NOMO-1 treated with DMSO at 0.1 percent for 48 hours (cell line): ENCODE results near the gene ARHGAP6.
"Not testable (repeated sequence)": the region's sequence is repeated elsewhere in the genome, so short reads cannot be mapped to it uniquely, and the experiment has no call there.

Experiments used
- DNase-seq: peaks from one replicate; lab custom pipeline; 2025; ENCODE audit not compliant: unreplicated experiment; lab: John Stamatoyannopoulos, UW

ARHGAP6 gene

DNA sequence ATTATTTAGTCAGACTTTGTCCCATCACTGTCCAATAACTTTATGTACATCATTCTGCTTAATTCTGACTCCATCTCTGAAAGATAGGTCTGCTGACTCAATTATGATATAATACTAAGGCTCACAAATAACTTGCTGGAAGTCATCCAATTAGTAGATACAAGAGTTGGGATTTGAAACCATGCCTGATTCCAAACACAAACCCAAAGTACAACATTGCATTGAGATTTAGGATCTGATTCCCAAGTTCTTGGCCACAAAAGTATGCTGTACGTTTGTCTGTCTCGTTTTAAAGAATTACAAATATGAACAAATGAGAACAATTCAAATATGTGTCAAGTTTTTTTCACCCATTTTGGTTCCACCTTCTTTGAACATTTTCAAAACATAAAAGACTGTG lies 263.8 kb downstream of the ARHGAP6 start:
- no peak for DNase-seq

DNA sequence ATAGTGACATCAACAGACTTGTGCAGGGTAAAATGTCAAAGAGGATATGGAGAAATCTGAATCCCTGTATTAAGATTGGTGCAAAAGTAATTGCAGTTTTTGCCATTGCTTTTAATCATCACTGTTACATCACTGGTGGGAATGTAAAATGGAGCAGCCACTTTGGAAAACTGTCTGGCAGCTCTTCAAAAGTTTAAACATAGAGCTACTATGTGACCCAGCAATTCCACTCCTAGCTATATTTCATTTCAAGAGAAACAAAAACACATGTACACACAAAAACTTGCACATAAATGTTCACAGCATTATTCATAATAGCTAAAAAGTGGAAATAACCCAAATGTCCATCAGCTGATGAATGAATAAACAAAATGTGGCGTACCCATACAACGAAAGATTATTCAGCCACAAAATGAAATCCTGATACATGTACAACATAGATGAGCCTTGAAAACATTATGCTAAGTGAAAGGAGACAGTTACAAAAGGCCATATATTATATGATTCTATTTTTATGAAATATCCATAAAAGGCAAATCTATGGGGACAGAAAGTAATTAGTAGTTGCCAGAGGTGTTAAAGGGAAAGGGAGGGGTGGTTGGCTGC lies 266.1 kb downstream of the ARHGAP6 start:
- no peak for DNase-seq

DNA sequence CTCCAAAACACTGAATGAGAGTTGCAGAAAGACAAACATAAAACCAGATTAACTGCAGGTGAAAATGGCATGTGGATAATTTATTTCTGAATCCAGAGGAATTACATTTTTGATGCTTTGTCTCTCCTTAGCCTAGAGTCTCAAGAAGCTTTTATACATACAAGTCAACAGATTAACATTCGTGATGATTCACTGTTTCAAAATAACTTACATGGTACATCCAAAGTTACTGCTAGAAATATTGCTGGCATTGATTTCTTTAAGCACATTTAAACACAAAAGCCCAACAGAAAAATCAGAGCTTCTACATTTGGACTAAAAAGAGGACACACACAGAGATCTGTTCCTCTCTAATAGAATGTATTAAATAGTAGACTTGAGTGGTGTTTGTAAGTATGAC lies 266.9 kb downstream of the ARHGAP6 start:
- no peak for DNase-seq

DNA sequence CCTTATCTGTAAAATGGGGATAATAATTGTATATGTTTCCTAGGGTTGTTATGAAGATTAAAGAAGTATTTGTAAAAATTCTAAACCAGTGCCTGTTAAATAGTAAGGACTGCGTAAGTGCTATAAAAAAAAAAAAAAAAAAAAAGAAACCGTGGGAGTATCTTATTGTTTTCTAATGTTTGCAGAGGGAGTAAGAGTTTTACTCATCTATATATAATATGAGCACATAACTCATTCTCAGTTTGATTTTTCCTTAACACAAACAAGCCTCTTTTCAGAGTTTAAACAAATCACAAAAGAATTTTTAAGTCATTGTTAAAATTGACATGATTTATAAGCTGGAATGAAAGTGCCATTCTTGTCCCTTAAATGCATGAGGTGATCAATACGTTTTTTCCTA lies 267.6 kb downstream of the ARHGAP6 start:
- no peak for DNase-seq

DNA sequence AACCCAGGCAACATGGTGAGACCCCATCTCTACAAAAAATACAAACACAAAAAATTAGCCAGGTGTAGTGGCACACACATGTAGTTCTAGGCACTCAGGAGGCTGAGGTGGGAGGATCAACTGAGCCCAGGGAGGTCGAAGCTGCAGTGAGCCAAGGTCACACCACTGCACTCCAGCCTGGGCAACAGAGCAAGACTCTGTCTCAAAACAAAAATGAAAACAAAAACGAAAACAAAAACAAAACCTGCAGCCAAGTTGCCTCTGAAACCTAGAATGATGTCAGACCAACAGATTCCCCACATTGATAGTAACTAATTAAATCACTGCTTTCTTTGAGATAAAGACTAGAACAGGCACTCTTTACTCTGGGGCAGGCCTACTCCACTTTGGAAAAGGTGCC lies 268.0 kb downstream of the ARHGAP6 start:
- no peak for DNase-seq

DNA sequence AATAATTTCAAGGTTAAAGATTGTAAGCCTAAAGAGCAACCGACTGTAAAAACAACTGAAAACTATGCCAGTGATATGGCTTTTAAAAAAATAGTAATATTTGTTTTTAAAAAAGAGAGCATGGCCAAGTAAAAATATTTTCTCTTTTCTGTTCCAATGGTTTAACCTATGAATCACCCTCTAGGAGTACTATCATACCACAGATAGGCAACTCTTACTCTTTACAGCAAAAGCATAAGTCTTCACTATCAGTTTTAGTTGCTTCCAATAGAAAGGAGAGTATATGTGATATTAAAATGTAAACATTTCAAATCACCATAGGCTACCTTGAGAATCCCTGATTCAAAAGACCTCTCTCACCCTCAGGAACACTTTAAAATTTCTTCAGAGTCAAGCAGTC lies 269.9 kb downstream of the ARHGAP6 start:
- DNase-seq: no peak

DNA sequence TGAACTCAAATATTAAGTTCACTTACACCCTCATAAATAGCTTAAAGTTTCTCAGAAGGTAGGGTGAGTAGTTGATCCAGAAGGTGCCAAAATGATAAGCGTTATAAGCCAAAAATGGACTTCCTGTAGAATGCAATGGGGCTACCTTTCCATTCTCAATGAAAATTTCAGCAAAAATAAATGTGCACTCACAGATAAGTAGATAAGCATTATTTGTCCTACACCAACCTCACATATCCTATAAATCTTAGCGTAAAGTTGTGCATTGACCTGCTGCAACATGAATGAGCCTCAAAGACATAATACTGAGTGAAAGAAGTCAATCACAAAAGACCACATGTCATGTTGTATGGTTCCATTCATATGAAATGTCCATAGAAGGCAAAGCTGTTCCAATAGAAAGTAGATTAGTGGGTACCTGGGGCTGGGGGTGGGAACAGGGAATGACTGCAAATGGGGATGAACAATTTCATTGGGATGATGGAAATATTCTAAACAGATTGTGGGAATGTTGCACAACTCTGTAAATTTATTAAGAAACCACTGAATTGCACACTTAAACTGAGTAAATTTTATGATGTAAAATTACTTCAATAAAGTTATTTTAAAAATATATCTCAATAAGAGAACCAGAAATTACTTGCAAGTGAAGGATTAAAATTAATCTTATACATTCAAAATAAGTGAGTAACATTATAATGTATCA lies 271.6 kb downstream of the ARHGAP6 start:
- DNase-seq: no peak

DNA sequence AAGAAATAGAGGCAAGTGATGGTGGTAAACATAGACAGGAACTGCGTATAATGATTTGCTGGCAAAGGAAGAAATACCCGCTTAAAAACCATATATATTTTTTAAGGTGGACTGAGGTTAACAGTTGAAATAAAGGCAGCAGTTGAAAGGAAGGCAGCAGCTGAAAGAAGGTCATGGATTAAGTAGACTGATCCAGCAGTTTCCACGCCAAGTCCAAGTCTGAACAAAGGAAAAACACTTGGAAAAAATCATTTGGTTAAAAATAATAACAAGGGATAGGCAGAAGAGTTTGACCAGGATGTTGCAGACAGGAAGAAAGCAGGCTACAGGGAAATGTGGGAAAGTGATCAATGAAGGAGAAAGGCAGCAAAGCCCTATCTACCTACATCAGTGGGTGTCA lies 278.9 kb downstream of the ARHGAP6 start:
- DNase-seq: no peak

DNA sequence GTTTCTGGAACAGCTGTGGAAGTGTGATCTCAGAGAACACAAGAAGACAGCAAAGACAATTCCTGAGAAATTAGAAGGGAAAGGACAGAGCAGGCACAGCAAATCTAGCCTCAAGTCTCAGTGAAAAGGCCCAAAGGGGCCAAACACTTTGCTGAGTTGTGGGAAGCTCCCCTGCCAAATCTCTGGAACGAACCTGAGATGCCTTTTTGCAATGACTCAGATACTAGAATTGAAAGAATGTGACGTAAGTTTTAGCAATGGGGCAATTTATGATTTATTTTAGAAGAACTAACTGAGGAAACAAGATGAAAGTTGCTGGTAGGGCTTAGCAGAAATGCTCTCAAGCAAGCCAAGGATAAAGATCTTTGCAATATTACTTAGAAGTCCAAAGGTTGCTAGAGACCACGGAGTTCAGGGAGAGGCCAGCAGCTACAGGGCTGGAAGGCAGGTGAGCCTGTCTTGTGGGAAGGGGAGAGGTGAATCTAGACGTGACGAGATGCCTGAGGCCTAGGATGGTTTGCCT lies 279.7 kb downstream of the ARHGAP6 start:
- peak; percentile 10 for DNase-seq

DNA sequence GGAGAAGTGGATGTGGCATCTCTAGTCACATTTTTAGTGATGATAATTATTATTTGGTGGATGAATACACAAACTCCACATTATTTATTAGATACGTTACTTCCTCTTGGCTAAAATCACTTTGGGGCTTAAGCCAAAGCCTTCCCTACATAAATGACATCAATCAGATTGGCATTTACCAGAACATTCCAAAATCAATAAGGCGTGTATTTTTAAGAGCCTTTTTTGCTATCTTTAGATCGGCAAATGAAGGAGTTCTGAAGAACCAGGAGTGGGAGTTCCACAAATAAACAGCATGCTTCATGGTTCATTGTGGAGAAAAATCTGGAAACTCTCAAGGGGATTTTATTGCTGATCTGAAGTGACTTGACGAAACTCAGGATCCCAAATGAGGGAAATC lies 282.8 kb downstream of the ARHGAP6 start:
- no peak for DNase-seq

DNA sequence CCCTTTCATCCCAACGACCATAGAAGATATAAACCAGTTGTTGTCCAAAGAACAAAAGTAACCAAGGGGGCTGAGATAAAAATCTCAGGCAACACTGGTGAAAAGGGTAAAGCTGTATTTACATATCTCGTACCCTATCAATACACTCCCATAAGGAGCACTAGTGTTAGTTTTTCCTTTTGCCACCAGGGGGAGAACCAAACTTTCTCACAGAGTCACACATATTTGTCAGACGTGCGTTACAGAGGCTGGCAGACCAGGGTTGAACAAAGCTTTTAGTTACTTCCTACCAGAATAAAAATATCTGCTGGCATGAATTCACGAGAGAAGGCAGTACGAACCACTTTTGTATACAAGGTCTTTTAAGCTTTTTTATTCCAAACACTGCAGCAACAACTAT lies 284.3 kb downstream of the ARHGAP6 start:
- peak; percentile 28 for DNase-seq

DNA sequence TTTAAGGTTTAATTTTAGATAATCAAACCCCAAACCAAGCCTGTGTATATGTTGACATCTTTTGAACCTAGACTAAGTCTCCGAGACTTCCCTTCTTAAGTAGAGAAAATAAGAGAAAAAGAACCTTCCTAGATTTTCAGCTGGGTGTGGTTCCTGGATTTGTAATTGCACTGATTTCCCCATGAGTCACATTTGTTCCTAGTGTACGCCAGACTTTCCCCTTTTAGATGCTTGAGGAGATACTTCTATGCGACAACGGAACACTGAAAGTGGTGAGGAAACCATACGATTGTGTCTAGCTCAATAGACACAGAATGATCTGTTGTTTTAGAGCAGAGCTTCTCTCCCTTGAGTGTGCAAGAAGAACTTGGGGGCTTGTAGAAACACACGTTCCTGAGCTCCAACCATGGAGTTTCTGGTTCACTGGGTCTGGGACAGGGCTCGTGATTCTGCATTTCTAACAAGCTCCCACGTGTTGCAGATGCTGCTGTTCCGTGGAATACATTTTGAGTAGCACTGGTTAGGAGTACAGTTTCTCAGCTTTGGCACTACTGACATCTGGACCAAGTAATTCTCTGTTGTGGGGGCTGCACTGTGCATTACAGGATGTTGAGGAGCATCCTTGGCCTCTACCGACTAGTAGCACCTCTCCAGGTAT lies 285.4 kb downstream of the ARHGAP6 start:
- DNase-seq: no peak

DNA sequence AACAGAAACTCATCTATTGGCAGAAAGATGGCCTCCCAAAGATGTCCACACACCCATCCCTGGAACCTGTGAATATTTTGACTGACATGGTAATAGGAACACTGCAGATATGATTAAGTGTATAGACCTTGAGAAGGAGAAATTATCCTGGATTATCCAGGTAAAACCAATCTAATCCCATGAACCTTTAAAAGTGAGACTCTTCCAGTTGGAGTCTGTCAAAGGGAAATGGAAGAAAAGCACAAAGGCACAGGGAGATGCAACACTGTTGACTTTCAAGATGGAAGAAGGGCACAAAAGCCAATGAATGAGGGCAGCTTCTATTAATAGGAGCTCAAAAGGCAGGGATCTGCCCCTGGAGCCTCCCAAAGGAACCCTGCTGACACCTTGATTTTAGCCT lies 289.6 kb downstream of the ARHGAP6 start:
- no peak for DNase-seq

DNA sequence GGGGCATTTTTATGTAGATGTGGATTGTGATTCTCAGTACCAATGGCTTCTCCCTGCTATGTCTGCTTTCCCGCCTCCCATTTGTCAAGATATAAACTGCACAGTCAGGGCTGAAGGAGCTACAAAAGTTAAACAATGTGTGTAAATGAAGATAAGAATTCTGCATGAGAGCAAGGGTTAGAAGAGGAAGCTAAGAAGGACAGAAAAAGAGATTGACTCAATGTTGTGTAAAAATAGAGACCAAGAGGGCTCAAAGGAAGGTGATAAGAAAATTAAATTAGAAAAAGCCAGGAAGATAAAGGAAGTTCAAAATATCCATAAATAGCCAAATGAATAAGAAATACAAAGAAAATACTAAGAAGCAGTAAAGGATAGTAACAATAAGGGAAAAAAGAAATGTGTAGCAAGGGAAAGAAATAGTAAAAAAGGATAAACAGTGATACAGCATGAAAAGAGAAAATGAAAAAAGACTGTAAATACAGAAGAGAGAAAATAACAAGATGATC lies 290.1 kb downstream of the ARHGAP6 start:
- no peak for DNase-seq

DNA sequence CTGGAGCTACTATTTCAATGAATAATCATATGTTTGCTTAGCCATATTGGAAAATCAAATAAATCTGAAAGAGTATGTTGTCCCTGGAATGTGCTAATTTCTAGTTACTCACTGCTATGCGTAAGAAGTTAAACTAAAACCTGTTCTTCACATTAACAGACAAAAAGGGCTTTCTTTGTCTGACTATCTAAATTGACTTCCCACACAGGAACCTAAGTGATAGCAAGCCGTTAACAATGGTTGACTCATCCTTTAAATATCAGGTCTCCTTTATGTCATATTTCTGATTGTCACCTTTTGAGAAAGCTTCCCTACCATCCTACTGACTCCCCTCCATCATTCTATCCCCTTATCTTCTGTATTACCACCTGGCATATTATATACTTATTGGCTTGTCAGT lies 291.1 kb downstream of the ARHGAP6 start:
- DNase-seq: no peak

DNA sequence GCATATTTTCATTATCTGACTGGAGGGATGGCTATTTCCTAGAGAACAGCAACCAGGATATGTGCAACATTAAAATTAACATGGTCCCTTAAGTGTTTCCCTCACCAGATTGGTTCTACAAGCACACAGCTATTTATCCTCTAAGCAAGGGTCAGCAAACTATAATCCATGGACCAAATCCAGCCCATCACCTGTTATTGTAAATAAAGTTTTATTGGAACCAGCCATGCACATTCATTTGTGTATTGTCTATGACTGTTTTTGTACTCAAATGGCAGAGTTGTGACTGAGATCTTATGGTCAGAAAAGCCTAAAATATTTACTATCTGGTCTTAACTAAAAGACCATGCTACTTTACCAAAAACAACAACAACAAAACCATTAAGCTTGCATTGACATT lies 294.6 kb downstream of the ARHGAP6 start:
- no peak for DNase-seq

DNA sequence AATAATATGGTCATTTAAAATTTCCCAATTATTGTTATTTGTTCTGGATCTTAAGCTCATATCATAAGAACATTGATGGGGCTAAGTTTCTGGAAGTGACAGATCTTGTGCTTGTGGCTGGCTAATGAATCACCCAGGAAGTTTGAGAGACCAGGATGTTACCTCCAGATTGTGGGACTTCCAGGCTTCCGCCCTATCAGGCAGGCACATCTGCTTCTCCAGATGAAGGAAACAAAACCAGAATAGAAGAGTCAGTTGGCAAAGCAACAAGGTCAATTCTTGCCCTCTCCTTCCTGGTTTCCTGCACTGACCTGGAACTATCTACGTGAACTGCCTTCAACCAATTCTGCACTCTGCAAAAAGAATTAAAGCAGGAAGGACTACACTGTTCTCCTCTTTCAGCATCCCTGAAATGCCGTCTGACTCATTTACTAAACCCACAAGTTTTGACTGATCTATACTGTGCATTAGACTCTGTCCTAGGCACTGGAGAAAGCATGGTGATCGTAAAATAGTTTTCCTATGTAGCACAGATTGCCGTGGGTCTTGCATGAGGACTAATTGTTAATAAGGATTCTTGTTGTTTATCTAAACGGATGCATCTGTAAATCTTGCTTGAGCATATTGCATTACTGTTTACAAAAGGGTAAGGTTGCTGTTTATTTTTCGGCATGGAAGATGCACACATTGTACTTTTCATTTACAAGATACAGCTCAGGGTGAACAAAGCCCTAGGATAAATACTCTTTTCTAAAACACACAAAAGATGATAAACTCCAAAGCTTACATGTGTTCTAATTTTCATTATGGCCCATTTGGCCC lies 297.9 kb downstream of the ARHGAP6 start:
- DNase-seq: no peak

DNA sequence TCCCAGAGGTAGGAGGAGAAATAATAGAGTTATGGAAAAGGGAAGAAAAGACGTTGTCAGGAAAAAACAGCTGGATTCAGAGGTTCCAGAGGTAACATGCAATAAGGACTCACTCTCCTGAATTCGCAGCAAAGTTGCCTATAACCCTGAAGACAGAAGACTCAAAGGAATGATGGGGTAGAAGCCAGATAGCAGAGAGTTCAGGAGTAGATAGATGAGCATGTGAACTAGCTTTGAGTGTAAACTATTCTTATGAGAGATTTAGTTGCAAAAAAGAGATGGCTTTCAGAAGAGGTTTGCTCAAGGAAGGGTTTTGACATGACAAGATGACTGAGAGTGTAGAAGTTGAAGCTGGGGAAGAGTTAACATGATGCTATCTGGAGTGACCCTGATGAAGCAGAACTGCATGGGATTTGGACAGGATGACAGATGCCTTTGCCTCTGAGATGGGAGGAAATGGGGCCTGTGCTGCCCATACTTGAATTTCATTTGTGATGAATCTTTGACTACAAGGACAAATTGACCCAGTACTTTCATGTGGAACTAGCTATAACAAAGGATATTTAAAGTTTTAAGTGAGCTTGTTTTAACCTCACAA lies 298.6 kb downstream of the ARHGAP6 start:
- DNase-seq: no peak

DNA sequence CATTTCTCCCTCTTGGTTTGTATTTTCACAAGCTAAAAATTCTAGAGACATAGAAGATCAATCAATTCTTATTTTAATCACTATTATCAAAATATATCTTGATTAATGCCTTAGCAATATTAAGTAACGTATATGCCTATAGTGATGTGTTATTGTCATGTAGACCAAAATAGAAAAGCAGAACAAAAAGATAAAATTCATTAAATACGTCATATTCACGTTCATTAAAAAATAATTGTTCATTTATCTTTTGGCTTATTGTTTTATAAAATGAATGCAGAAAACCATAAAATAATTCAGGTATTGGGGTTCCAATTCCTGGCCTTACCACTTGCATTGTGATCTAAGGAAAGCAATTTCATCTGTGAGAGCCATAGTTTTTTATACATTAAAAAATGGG lies 300.3 kb downstream of the ARHGAP6 start:
- no peak for DNase-seq

DNA sequence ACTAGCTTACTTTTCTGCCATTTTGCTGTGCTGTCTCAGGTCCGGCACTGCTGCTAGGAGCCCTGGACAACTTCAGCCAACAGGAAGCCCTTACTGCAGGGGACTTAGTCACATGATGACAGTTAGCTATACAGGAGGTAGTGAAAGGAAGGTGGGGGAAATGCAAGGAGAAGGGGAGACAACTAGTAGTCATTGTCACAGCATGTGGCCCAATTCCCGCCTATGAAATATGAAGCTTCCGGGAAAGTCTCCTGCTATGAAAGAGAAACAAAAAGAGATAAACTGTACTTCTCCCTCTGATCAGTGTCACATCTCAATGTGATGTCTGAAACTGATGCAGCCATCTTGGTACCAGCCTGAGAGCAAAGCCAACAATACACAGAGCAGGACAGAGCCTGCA lies 300.9 kb downstream of the ARHGAP6 start:
- DNase-seq: no peak

DNA sequence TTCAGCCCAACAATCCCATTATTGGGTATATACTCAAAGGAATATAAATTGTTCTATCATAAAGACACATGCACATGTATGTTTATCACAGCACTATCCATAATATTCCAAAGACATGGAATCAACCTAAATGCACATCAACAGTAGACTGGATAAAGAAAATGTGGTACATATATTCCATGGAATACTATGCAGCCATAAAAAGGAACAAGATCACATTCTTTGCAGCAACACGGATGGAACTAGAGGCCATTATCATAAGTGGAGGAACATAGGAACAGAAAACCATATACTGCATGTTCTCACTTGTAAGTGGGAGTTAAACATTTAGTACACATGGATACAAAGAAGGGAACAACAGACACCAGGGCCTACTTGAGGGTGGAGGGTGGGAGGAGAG lies 301.9 kb downstream of the ARHGAP6 start:
- DNase-seq: not testable (repeated sequence)
